Iris pigment epithelial cell (primary cell): ENCODE data around the gene ZSCAN25.
A peak's percentile ranks its signal among the peaks of the same experiment; 100 is the strongest.
"Not testable (repeated sequence)": the region's sequence is repeated elsewhere in the genome, so short reads cannot be mapped to it uniquely, and the experiment has no call there.

Experiments
- DNase-seq: peaks from one replicate; pipeline ENCODE4 v3.0.0-alpha.2; 2011; ENCODE audit warnings: low read depth

The ZSCAN25 gene

GRCh38 chr7:99645590-99645989 is 28.8 kb downstream of the ZSCAN25 start:
- DNase-seq, result no peak

DNA sequence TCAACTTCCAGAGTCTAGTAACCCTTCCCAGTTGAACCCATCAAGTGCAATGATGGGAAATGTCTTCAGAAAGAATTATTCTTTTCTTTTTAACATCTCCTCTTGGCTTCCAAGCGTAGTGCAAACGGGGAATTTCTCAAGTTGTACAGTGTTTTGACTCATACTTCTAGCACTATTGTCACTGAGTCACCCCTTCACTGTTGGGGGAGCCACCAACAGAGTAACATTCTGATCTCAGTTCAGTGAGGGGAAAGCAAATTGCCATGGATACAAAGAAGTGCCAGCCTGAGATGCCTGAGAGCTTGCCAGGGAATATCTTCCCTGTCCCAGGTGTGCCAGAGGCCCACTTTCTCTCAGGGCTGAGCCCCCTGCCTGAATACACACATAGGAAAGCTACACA is 32.1 kb downstream of the ZSCAN25 start:
- DNase-seq, result no peak

- DNase-seq, result no peak
These were observed 34.5 kb downstream of the ZSCAN25 start for GRCh38 chr7:99651290-99651689.

DNA sequence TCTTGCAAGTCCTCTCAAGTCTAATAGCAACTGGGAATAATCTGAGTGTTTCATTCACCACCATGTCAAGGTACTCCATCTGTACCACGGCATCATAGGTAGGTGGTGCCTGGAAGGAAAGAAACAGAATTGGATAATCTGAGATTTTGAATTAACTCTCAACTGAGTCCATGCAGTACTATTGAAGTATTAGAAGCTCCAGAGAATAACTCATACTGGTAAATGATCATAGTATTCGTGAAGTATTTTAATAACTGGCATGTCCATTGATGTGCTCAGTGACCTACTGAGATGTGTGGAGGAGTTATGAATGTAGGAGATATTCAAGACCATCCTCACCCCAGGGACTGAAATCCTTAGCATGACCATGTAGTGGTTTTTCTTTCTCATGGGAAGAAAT is 35.9 kb downstream of the ZSCAN25 start:
- no peak for DNase-seq

GRCh38 chr7:99653269-99653668 is 36.5 kb downstream of the ZSCAN25 start:
- DNase-seq, result not testable (repeated sequence)

DNA sequence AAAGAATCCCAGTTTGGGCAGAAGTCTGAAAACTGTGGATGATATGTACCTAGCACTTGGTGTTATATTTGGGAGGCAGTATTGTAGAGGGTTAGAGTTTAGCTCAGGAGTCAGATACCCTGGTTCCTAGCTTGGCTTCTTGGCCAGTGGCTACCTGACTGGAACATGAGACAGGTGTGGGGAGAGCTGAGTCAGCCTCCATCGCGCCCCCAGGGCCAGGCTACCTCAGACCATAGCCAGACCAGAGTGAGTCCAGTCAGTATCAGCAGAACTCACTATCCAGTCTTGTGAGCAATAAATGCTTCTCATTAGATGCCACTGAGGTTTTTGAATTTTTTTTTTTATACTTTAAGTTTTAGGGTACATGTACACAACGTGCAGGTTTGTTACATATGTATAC is 37.0 kb downstream of the ZSCAN25 start:
- DNase-seq, result no peak

DNA sequence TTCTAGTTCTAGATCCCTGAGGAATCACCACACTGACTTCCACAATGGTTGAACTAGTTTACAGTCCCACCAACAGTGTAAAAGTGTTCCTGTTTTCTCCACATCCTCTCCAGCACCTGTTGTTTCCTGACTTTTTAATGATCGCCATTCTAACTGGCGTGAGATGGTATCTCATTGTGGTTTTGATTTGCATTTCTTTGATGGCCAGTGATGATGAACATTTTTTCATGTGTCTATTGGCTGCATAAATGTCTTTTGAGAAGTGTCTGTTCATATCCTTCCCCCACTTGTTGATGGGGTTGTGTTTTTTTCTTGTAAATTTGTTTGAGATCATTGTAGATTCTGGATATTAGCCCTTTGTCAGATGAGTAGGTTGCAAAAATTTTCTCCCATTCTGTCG is 37.9 kb downstream of the ZSCAN25 start:
- DNase-seq, result not testable (repeated sequence)

DNA sequence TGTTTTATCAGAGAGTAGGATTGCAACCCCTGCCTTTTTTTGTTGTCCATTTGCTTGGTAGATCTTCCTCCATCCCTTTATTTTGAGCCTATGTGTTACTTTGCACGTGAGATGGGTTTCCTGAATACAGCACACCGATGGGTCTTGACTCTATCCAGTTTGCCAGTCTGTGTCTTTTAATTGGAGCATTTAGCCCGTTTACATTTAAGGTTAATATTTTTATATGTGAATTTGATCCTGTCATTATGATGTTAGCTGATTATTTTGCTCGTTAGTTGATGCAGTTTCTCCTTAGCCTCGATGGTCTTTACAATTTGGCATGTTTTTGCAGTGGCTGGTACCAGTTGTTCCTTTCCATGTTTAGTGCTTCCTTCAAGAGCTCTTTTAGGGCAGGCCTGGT is 41.1 kb downstream of the ZSCAN25 start:
- DNase-seq, result not testable (repeated sequence)

- DNase-seq, result no peak
These were observed 48.7 kb downstream of the ZSCAN25 start for GRCh38 chr7:99665312-99666012.

DNA sequence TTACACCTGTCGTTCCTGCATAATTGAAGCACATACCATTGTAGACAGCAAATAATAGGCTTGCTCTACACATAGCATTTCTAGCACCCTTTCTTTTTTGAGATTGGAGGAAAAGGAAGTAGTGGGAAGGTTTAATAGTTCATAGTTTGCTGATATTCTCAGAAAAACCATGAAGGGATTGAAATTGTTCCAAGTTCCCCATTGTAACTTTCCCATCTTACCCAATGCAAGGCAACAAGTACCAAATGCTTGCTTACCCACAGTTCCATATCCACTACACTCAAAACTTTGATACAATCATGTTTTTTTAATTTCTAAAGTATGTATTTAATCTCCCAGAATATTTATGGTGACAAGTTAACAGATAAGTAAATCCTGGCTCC is 49.3 kb downstream of the ZSCAN25 start:
- no peak for DNase-seq

GRCh38 chr7:99667179-99667578 is 50.4 kb downstream of the ZSCAN25 start:
- DNase-seq, result no peak

DNA sequence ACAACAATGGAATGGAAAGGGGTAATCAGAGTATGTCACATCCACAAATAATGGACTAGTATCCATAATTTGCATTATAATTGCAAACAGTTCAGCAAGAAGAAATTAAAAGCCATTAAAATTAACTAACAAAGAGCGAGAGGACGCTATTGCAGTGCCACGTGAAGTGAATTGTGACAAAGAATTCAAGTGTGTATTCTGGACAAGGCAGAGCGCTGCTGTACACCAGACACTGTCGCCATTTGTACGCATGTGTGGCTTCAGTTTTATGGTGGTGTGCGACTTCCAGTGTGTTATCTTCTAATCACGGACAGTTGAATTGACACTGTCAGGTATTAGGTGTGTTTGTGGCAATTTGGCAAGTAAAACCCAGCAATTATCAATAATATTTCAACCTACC is 51.8 kb downstream of the ZSCAN25 start:
- DNase-seq, result no peak

GRCh38 chr7:99669782-99670181 is 53.0 kb downstream of the ZSCAN25 start:
- no peak for DNase-seq

- no peak for DNase-seq
These were observed 55.8 kb downstream of the ZSCAN25 start for GRCh38 chr7:99672573-99672972.

- DNase-seq, result no peak
These were observed 58.4 kb downstream of the ZSCAN25 start for GRCh38 chr7:99674995-99675742.

DNA sequence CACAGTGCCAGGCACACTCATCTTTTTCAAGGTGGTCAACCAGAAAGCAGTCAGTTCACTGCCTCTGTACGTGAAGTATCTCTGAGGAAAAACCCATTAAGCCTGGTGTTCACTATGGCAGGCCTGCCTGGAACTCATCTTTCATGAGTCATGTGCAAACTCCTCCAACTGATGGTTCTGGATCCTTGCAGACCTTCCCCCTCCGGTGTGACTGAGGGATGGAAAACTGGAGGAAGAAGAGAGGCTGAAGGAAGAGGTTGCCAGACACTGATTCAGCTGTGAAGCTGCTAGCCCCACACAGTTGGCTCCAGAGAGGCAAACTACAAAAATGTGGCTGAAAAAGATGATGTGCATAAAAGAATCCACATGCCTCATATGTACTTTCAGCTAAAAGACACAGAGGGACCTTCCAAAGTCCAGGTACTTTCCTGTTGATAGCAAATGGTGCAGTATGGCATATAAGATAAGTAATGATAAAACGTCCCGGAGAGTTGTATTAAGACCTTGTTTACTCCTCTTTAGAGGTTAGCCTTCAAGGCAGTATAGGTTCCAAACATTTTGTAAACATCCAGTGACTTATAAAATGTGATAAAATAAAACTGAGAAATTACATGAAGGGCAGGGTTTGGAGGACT is 60.4 kb downstream of the ZSCAN25 start:
- no peak for DNase-seq

DNA sequence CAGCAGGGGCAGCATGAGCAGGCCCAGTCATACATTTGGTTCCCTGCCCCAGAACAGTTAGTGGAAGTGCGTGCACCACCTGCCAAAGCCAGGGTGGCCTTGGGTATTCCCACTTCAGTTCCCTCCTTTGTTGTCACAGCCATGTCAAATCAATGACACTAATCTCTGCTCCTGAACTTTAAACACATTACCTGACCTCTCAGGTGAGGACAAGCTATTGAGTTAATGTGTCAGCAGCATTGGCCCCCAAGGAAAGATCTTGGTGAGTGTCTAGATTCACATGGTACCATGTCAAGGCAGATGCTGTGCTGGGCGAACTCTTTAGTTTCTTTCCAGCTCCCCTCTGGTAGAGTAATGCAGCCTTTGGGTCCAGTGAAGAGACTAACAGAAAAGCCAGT is 60.9 kb downstream of the ZSCAN25 start:
- DNase-seq, result no peak

GRCh38 chr7:99679032-99679399 is 62.3 kb downstream of the ZSCAN25 start:
- DNase-seq, result peak; percentile 37

DNA sequence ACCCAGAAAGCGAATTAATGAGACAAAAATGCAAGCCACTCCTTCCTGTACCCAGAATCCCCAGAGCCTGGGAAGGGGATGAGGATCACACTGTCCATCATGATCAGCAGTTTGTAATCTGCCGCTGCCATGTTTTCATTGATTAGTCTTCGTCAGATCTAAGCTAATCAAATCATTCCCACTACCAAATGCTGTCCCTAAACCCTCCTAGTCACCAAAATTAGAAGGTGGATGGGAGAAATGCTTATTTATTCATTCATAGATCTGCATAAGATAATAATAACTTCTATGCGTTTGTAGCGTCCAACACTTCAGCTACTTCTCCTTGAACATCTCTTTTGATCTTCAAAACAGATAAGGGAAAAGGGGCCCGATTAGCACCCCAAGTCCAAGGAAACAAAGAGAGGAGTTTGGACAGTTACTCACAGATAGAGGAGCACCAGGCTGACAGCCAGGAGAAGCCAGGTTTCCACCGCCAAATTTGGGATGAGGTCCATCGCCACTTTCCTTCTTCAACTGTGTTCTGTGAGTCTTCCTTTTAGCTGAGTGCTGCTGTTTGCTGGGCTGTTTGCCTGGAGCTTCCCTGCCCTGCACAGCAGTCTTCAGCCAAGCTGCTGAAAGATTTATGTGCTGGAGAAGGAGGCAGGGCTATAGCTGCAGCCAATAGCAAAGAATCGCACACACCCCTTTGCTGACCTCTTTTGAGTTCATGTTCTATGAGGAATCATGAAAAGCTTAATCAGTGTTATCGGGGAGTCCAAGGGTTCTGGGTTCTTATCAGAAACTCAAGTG is 62.9 kb downstream of the ZSCAN25 start, which contains the start of gene CYP3A5:
Gene CYP3A5 (minus strand): TSS at position 597 of the 792 bp plus-strand sequence. CDS start 100 bp downstream, at position 497.
- no peak for DNase-seq
